Duodenal mucosa (tissue), 2 donors: Measurements from ENCODE around the gene CPHXL.

Experiments
- H3K27ac ChIP-seq: one replicate; pipeline ENCODE4 v1.7.0; 2013; ENCODE audit warnings: low read depth, low read length
- H3K27me3 ChIP-seq, 2 donors: one replicate each; pipeline ENCODE4 v1.7.0; 2013; ENCODE audit warnings: low read length in 2 of 2, control low read depth in 1 of 2; ENCODE audit not compliant: insufficient read depth in 2 of 2, control insufficient read depth in 1 of 2
- H3K36me3 ChIP-seq, 2 donors: one replicate each; pipeline ENCODE4 v1.7.0; 2013; ENCODE audit warnings: low read length in 2 of 2, control low read depth in 1 of 2; ENCODE audit not compliant: insufficient read depth in 2 of 2, control insufficient read depth in 1 of 2
- H3K4me1 ChIP-seq, 2 donors: one replicate each; pipeline ENCODE4 v1.7.0; 2013; ENCODE audit warnings: low read length in 2 of 2, control low read depth in 1 of 2; ENCODE audit not compliant: insufficient read depth in 2 of 2, control insufficient read depth in 1 of 2
- H3K4me3 ChIP-seq, 2 donors: one replicate each; pipeline ENCODE4 v1.7.0; 2013; ENCODE audit warnings: low read length in 2 of 2, low read depth in 1 of 2
- H3K9ac ChIP-seq, 2 donors: one replicate each; pipeline ENCODE4 v1.7.0; 2013; ENCODE audit warnings: low read length in 2 of 2, low read depth in 1 of 2
- H3K9me3 ChIP-seq, 2 donors: one replicate each; pipeline ENCODE4 v1.7.0; 2013; ENCODE audit warnings: low read length in 2 of 2, control low read depth in 1 of 2; ENCODE audit not compliant: control insufficient read depth in 1 of 2

The CPHXL gene

DNA sequence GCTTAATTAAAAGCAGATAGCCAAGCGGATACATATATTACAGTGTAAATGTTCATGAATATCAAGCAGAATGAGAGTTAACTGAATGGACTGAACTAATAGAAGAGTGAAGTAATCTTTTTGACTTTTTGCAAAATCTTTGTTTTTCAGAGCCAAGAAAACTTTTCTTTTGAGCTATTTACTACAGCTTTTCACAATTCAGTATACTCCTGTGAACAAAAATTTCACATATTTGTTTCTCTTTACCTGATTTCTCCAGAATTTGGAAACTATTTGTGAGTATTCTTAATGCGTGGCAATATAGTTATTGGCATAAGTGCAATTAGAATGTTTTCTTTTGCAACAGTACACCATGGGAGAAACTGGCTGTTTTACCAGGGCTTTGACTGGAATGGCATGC, 15.9 kb downstream of the CPHXL start:
- Histone ChIP-seq H3K9ac (no peak overlapping the region), H3K9me3 (peaks cover 3 to 5% of the 10 kb centered on the region in 2 donors), H3K4me1 (no peaks in the 10 kb centered on the region), H3K27me3 (no peaks in the 10 kb centered on the region), H3K36me3 (no peaks in the 10 kb centered on the region), H3K4me3 (no peak overlapping the region), H3K27ac (no peak overlapping the region)

DNA sequence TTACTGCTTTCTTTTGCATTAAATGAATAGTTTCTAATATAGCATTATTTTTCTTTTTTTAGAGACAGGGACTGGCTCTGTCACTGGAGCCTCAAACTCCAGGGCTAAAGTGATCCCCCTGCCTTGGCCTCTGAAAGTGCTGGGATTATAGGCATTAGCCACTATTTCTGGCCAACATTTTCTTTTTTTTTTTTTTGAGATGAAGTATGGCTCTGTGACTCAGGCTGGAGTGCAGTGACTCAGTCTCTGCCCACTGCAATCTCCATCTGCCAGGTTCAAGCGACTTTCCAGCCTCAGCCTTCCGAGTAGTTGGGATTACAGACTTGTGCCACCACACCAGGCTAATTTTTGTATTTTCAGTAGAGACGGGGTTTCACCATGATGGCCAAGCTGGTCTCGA, 23.0 kb downstream of the CPHXL start:
- Histone ChIP-seq H3K36me3 (no peaks in the 10 kb centered on the region), H3K27ac (no peak overlapping the region), H3K4me3 (no peak overlapping the region), H3K27me3 (no peaks in the 10 kb centered on the region), H3K9me3 (no peaks in the 10 kb centered on the region), H3K4me1 (no peaks in the 10 kb centered on the region), H3K9ac (no peak overlapping the region)

DNA sequence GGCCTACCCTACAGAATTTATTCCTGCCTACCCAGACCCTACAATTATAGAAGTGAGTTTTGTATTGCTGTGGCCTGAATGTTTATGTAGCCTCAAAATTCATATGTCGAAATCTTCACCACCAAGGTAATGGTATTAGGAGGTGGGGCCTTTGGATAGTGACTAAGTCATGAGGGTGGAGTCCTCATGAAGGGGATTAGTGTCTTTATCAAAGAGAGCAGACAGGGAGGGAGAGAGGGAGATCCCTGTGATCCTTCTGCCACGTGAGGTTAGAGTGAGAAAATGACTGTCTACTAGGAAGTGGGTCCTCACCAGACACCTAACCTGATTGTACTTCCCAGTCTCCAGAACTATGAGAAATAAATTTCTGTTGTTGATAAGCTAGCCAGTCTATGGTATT, 24.0 kb downstream of the CPHXL start:
- H3K9me3 ChIP-seq, result no peaks in the 10 kb centered on the region
- no peaks in the 10 kb centered on the region for H3K4me1 ChIP-seq
- no peak overlapping the region for H3K9ac ChIP-seq
- H3K27me3 ChIP-seq, result no peaks in the 10 kb centered on the region
- no peak overlapping the region for H3K27ac ChIP-seq
- no peaks in the 10 kb centered on the region for H3K36me3 ChIP-seq
- H3K4me3 ChIP-seq, result no peak overlapping the region

DNA sequence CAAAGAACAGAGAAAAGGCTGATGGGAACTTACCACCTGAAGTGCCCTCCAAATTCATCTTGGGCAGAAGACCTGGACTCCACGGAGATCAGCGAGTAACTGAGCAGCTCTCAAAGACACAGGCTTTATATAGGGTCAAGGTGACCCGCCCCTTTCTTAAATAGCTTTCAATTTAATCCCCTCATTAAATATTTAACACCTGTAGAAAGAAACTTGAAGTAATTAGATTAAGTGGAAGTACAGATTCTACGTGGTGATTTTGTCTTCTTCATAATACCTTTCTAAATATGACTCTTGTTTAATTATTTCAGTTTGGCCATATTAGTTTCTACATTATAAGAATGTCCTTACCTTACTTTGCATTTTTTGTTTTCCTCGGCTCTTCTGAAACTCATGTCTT, 24.9 kb downstream of the CPHXL start, which contains the start of gene DUXB:
Gene DUXB, minus strand, starts transcription at position 101 of the 400 bp plus-strand sequence. Its CDS starts 43 bp downstream, at position 58.
- no peak within 1 kb of the TSS for H3K9ac ChIP-seq
- no peaks in the 10 kb centered on the region for H3K27me3 ChIP-seq
- H3K4me3 ChIP-seq, result no peak within 1 kb of the TSS
- H3K9me3 ChIP-seq, result no peaks in the 10 kb centered on the region
- no peaks in the 10 kb centered on the region for H3K36me3 ChIP-seq
- no peak within 1 kb of the TSS for H3K27ac ChIP-seq
- H3K4me1 ChIP-seq, result no peaks in the 10 kb centered on the region

DNA sequence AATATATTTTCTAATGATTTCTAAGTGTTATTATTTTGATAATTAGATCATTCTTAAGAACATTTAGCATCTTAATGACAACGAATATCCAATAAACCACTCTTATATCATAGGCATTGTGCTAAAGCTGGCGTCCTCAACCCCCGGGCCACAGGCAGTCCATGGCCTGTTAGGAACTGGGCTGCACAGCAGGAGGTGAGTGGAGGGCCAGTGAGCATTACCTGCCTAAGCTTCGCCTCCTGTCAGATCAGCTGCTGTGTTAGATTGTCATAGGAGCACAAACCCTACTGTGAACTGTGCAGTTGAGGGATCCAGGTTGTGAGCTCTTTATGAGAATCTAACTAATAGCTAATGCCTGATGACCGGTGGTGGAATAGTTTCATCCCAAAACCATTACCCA, 28.7 kb downstream of the CPHXL start:
- Histone ChIP-seq H3K36me3 (no peaks in the 10 kb centered on the region), H3K9ac (no peak overlapping the region), H3K4me1 (no peaks in the 10 kb centered on the region), H3K27ac (no peak overlapping the region), H3K9me3 (no peaks in the 10 kb centered on the region), H3K4me3 (no peak overlapping the region), H3K27me3 (no peaks in the 10 kb centered on the region)

DNA sequence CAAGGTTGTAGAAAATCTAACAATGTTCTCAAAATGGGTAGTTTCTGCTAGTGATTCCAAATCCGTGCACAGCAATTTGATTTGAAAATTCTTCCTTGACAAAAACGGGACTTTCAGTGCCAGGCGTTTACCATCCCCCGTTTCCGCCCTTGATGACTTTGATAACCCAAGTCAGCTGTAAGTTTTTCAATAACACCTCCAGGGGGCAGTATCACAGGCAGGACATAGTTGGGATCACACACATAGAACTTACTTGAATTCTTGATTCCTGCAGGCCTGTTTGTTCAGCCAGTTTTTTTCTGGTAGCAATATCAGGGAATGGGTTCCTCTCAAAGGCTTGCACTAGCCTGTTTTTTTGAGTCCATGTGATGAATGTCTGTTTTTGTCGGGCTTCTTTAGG, 30.6 kb downstream of the CPHXL start:
- Histone ChIP-seq H3K27me3 (no peaks in the 10 kb centered on the region), H3K36me3 (no peaks in the 10 kb centered on the region), H3K4me1 (no peaks in the 10 kb centered on the region), H3K4me3 (no peak overlapping the region), H3K27ac (no peak overlapping the region), H3K9ac (no peak overlapping the region), H3K9me3 (no peaks in the 10 kb centered on the region)

DNA sequence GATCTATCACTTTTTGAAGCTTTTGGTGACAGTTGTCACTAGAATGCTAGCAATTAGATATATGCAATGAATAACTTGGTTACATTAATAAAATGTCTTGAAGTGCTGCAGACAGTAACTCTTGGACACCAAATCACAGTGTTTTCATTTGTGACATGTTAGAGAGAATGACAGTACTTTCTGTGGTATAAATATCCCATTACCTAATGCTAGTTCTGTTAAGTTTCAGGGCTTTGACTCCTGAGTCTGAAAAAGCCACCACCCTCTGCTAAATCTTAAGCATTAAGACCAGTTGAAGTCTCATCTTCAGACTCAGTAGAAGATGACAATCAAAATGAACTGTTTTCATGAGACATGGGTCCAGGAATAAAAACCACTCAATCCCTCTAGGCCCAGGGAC, 38.9 kb downstream of the CPHXL start:
- Histone ChIP-seq H3K9me3 (no peaks in the 10 kb centered on the region), H3K4me1 (no peaks in the 10 kb centered on the region), H3K36me3 (no peaks in the 10 kb centered on the region), H3K4me3 (no peak overlapping the region), H3K9ac (no peak overlapping the region), H3K27ac (no peak overlapping the region), H3K27me3 (no peaks in the 10 kb centered on the region)

DNA sequence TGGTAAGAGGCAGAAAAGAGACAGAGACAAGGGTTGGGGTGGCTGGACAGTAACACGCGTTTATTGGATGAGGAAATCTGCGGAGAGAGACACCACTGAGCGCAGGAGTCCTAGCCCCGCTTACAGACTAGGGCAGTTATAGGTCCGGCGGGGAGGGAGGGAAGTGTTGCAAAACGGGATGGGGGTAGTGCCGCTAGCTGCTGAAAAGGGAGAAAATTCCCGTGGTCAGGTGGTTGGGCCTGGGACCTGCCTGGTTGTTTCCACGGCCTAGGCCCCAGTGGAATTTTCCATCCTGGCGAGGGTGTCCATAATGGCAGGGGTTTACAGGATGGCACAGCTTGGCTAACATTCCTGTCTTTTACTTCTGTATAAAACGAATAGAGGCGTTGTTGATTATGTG, 44.0 kb downstream of the CPHXL start:
- H3K9me3 ChIP-seq, result no peaks in the 10 kb centered on the region

DNA sequence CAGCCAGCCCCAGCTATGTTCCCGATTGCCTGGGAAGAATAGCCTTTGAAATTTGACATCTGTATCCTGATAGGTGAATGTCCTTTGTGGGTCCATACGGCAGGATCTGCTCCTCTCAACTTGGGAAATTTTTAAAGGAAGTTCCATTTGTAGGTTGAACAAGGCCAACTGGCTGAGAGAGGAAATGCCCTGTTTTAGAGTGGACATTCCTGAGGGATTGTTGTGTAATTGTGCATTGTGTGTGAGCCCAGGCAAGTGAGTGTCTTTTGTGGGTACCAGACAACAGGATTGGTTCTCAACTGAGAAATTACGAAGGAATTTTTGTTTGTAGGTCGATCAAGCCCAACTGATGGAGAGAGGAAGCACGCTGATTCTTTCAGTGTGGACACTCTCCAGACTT, 46.9 kb downstream of the CPHXL start:
- Histone ChIP-seq H3K27ac (no peak overlapping the region), H3K36me3 (no peaks in the 10 kb centered on the region), H3K27me3 (no peaks in the 10 kb centered on the region), H3K9ac (no peak overlapping the region), H3K9me3 (no peaks in the 10 kb centered on the region), H3K4me1 (peaks cover 0 to 5% of the 10 kb centered on the region in 2 donors), H3K4me3 (no peak overlapping the region)

More for the DNA sequence above, 44.0 kb downstream of the CPHXL start:
- Histone ChIP-seq H3K27me3 (no peaks in the 10 kb centered on the region), H3K4me1 (peaks cover 0 to 5% of the 10 kb centered on the region in 2 donors), H3K4me3 (no peak overlapping the region), H3K36me3 (no peaks in the 10 kb centered on the region), H3K9ac (no peak overlapping the region), H3K27ac (no peak overlapping the region)

DNA sequence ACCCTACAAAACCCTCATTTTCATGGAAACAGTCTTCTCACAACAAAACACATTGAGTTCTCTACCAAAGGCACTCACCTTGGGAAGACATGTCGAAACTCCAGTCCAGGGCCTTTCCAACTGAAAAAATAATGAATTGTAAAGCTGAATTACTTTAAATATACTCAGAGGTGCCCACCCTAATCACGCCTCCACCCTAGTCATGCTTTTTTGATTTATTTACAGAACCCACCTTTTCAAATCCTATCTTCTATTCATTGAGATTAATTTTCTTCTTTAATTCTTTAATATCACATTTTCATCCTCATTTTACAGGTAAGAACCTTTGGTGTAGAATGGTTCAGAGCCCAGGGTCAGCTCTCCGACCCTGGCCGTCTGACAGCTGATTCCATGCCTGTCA, 49.4 kb downstream of the CPHXL start, which contains the start of gene CPHXL2:
Gene CPHXL2, minus strand, starts transcription at position 101 of the 400 bp plus-strand sequence. Its CDS starts 10 bp downstream, at position 91.
- Histone ChIP-seq H3K27ac (no peak within 1 kb of the TSS), H3K27me3 (no peaks in the 10 kb centered on the region), H3K9ac (no peak within 1 kb of the TSS), H3K4me3 (no peak within 1 kb of the TSS), H3K4me1 (peaks cover 0 to 5% of the 10 kb centered on the region in 2 donors), H3K9me3 (no peaks in the 10 kb centered on the region), H3K36me3 (no peaks in the 10 kb centered on the region)

DNA sequence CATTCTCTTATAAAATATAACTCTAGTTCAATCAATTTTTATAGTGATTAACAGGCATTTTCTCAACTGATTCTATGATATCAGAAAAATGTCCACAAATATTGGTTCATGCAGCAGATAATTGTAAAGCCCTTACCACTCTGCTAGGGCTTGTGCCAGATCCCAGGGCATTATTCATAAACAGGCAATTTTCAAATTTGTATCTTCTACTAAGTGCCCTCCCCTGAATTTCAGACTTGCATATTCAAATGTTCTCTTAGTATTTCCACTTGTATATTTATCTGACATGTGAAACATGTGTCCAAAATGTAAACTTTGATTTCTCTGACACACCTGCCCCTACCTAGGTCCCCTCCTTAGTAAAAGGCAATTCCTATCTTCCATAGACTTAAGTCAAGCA, 58.8 kb downstream of the CPHXL start:
- Histone ChIP-seq H3K9ac (no peak overlapping the region), H3K36me3 (no peaks in the 10 kb centered on the region), H3K9me3 (no peaks in the 10 kb centered on the region), H3K27ac (no peak overlapping the region), H3K4me1 (no peaks in the 10 kb centered on the region), H3K27me3 (no peaks in the 10 kb centered on the region), H3K4me3 (no peak overlapping the region)
